Epidermal melanocyte (primary cell): ENCODE results near the gene ART5.
A peak's percentile ranks its signal among the peaks of the same experiment; 100 is the strongest.
"Not testable (repeated sequence)": the region's sequence is repeated elsewhere in the genome, so short reads cannot be mapped to it uniquely, and the experiment has no call there.

Experiments
- DNase-seq: peaks from one replicate; pipeline ENCODE4 v3.0.0; 2011; ENCODE audit warnings: low spot score; ENCODE audit not compliant: insufficient read length

Gene ART5

DNA sequence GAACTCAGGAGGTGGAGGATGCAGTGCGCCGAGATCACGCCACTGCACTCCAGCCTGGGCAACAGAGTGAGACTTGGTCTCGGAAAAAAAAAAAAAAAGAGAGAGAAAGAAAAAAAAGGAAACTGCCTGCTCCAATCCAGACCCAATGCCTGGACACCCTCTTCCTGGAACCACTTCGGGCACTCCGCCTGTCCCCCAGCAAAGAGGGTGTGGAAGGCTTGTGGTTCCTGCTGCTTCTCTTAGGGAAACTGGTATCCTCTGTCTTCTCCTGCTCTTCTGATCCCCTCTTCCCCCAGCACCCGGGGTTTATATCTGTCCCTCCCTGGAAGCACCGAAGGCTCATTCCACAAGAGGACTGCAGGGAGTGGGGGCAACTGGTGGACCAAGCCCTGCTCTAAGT lies 16.5 kb upstream of the ART5 start:
- no peak for DNase-seq

- DNase-seq: not testable (repeated sequence)
Observed at GRCh38 chr11:3657331-3657730, 15.5 kb upstream of the ART5 start.

DNA sequence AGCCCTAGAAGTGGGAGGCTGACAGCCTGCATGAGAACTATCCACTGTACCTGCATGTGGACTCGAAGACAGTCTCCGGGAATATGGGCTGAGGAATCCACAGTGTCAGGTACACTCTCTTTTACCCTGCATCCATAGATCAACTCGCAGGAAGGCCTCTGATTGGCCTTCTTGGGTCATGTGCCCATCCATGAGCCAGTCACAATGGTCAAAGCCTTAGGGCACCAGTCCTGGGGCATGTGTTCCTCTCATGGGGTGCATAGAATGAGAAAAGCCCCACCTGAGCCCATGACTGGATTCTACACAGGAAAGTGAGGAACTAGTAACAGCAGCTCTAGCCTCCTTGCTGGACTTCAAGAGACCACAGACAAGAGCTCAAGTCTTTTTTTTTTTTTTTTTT lies 13.8 kb upstream of the ART5 start:
- no peak for DNase-seq

- DNase-seq: not testable (repeated sequence)
Observed at GRCh38 chr11:3652514-3652913, 10.7 kb upstream of the ART5 start.

DNA sequence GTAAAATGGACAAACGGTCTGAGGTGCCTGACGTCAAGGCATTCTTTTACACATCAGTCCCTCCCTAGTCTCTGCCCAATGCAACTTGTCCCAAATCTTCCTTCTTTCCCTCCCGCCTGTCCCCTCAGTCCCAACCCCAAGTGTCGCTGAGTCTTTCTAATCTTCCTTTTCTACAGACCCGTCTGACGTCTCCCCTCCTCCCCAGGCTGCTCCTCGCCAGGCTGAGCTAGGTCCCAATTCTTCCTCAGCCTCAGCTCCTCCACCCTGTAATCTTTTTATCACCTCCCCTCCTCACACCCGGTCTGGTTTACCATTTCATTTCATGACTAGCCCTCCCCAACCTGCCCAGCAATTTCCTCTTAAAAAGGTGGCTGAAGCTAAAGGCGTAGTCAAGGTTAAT lies 7.6 kb upstream of the ART5 start:
- DNase-seq: not testable (repeated sequence)

- not testable (repeated sequence) for DNase-seq
Observed at GRCh38 chr11:3648843-3649242, 7.1 kb upstream of the ART5 start.

DNA sequence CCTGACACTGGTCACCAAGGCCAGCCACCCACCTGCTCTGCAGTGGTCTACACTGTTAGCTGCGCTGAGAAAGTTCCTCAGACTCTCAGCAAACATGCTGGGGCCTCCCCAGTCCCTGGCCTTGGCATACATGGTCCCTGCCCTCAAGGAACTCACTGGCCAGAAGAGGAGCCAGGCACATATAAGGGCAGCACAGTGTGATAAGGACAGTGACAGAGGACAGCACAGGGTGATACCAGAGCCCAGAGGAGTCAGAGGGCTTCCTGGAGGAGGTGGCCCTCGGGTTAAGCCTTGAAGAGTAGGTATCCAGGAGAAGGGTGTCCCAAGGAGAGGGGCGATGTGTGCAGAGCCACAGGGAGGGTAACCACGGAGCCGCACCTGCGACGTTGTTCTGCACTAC lies 3.8 kb upstream of the ART5 start:
- DNase-seq: no peak

- no peak for DNase-seq
Observed at GRCh38 chr11:3644817-3645235, 3.0 kb upstream of the ART5 start, which contains the start of gene ART1. Gene ART1 (plus strand): TSS chr11:3645128. CDS start chr11:3659214, 14,086 bp downstream.

DNA sequence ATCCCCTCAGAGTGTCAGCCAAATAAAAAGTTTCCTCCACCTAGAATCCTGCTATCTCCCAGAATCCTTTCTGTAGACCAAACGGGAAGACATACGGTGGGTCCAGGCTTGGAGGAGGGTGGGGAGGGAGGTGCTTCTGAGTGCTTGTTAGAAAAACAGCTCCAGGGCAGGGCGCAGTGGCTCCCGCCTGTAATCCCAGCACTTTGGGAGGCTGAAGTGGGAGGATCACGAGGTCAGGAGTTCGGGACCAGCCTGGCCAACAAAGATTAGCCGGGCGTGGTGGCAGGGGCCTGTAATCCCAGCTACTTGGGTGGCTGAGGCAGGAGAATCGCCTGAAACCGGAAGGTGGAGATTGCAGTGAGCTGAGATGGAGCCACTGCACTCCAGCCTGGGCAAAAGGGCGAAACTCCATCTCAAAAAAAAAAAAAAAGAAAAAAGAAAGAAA lies 1.3 kb upstream of the ART5 start:
- not testable (repeated sequence) for DNase-seq

GRCh38 chr11:3642071-3642951 lies 519 bp upstream of the ART5 start:
- peak; percentile 77 for DNase-seq

DNA sequence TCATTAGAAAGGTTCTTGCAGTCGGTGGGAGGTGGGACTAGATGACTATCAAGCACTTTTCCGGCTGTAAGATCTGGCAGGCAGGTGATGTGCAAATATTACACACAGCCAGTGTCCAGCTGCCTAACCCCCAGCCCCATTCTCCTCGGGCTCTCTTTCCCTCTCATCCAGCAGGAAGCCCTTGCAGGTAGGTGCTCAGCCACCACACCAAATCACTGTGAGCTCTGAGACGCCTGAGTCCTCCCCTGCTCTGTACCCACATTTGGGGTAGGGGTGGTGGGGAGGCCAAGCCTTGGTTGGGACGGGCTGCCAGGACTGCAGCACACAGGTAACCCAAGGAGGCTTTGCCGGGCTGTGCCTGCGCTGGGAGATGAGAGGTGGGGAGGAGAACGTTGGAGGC lies 601 bp downstream of the ART5 start:
- no peak for DNase-seq

DNA sequence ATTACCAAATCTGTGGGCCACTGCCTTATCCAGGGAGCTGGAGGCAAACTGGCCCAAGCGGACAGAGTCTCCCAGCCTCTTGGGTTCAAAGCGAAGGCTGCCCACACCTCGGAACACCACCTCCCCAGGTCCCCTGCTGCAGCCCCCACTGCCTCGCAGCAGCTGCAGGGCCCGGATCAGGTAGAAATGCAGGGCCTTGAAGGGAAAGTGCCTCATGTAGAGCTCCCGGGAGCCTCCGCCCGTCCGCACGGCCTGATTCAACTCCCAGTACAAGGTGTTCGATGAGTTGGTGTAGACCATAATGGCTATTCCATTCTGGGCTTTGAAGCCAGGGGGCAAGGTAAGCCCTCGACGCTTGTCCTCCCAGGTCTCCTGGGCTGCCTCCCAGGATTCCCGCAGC lies 2.0 kb downstream of the ART5 start:
- no peak for DNase-seq

DNA sequence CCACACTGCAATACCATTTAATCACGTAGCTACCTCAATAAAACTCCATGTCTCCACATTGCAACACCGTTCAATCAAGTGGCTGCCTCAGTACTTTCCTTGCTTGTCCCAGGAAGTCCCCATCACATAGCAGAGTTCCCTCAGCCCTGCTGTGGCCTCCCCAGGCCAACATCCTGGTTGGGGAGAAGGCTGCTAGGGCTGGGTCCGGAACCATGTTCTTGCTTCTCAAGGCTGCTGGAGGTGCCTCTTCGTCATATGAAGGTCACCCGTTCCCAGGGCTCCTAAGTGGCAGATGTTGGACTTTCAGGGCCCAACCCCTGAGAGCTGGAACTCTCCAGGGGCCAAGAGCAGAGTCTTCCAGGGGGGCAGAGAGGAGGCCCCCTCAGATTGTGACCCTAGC lies 3.3 kb downstream of the ART5 start:
- DNase-seq: no peak

GRCh38 chr11:3637201-3637600 lies 4.6 kb downstream of the ART5 start:
- DNase-seq: no peak

- no peak for DNase-seq
Observed at GRCh38 chr11:3635641-3636375, 6.0 kb downstream of the ART5 start.

DNA sequence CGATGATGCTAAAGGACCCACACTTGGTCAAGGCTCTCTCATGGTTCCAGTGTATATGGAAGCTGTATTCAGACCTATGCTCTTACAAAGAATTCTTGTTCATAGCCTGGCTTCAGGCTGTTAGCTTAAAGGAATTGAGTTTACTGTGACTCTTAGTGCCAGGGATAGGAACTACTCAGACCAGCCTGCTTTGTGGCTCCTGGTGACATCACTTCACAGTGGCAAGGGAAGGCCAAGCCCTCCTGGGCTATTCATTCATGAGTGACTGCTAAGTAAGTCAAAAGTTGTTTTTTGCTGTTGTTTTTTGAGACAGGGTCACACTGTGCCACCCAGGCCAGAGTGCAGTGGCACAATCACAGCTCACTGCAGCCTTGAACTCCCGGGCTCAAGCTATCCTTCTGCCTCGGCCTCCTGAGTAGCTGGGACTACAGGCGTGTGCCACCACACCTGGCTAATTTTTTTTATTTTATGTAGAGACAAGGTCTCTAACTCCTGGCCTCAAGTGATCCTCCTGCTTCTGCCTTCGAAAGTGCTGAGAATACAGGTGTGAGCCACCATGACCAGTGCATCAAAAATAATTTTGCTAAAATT lies 9.6 kb downstream of the ART5 start:
- DNase-seq: no peak

GRCh38 chr11:3631331-3631730 lies 10.5 kb downstream of the ART5 start:
- DNase-seq: no peak

GRCh38 chr11:3627291-3627690 lies 14.5 kb downstream of the ART5 start:
- DNase-seq: no peak

GRCh38 chr11:3626250-3626960 lies 15.4 kb downstream of the ART5 start:
- DNase-seq: no peak

DNA sequence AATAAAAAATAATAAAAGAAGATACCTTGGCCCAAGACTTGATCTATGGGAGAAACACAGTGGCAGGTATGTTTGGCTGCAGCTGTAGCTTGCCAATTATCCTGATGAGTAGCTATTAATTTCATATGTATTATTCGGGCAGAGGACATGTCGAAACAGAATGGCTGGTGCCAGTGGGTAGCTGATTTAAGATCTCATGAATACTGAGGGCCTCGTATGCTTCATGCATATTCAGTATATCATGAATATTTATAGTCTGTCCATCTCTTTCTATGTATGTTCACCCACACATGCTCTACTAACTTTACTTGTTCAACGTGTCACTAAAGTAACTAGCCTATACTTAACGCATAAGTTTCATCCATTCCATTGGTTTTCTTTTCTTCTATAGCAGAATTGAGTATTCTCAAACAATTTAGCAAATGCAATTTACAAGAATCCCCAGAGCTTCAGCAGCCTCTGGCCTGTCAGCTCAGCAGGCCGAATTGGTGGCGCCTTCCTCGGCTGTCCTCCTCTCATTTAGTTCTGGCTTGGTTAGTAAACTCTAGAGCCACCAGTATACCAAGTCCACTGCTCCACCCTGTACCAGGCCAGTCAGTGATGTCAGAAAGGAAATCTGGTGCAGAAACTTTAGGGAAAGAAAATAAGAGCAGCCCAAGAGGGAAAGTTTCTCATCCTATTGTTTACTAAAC lies 17.9 kb downstream of the ART5 start:
- DNase-seq: no peak

GRCh38 chr11:3623121-3623520 lies 18.7 kb downstream of the ART5 start:
- no peak for DNase-seq
